Ishikawa (cell line): ENCODE measurements around the gene BIN2.
A peak's percentile ranks its signal among the peaks of the same experiment; 100 is the strongest.

Source experiments
- CEBPB ChIP-seq: IDR thresholded peaks from 2 replicates; pipeline ENCODE4 v1.6.1; 2012
- CREB1 ChIP-seq: IDR thresholded peaks from 2 replicates; pipeline ENCODE4 v1.6.1; 2012; ENCODE audit warnings: low read depth
- EGR1 ChIP-seq: IDR thresholded peaks from 2 replicates; pipeline ENCODE4 v1.6.1; 2012
- EP300 ChIP-seq: IDR thresholded peaks from 2 replicates; pipeline ENCODE4 v1.6.1; 2012; ENCODE audit warnings: borderline replicate concordance
- FOXM1 ChIP-seq: IDR thresholded peaks from 2 replicates; pipeline ENCODE4 v1.6.1; 2012; ENCODE audit warnings: low read depth, borderline replicate concordance
- MAX ChIP-seq: IDR thresholded peaks from 2 replicates; pipeline ENCODE4 v1.6.1; 2012
- NFIC ChIP-seq: IDR thresholded peaks from 2 replicates; pipeline ENCODE4 v1.6.1; 2012
- RAD21 ChIP-seq: IDR thresholded peaks from 2 replicates; pipeline ENCODE4 v1.6.1; 2012; ENCODE audit warnings: low read depth
- REST ChIP-seq: IDR thresholded peaks from 2 replicates; pipeline ENCODE4 v1.6.1; 2012; ENCODE audit warnings: low read depth, mild to moderate bottlenecking
- TAF1 ChIP-seq: IDR thresholded peaks from 2 replicates; pipeline ENCODE4 v1.6.1; 2012; ENCODE audit warnings: low read depth, mild to moderate bottlenecking
- TEAD4 ChIP-seq: IDR thresholded peaks from 2 replicates; pipeline ENCODE4 v1.6.1; 2012
- USF1 ChIP-seq: IDR thresholded peaks from 2 replicates; pipeline ENCODE4 v1.6.1; 2012
- YY1 ChIP-seq: IDR thresholded peaks from 2 replicates; pipeline ENCODE4 v1.6.1; 2012; ENCODE audit warnings: low read depth

Gene BIN2

GRCh38 chr12:51238037-51238509, 85.9 kb downstream of the BIN2 start:
- TF ChIP-seq YY1 = no peak; the same call in 1 of the 2 replicates
- TF ChIP-seq EP300 = 0 out of 2 replicates have a peak, but pooled peaks have one; percentile 1

GRCh38 chr12:51234530-51234929, 89.4 kb downstream of the BIN2 start:
- no peak for TF ChIP-seq REST
- TF ChIP-seq EGR1 = no peak
- TF ChIP-seq CREB1 = no peak
- TF ChIP-seq CEBPB = no peak
- TF ChIP-seq YY1 = no peak
- no peak for TF ChIP-seq USF1
- TF ChIP-seq FOXM1 = no peak
- TF ChIP-seq NFIC = no peak
- no peak for TF ChIP-seq MAX
- no peak for TF ChIP-seq TEAD4
- TF ChIP-seq RAD21 = no peak

- no peak for TF ChIP-seq TAF1
- no peak for TF ChIP-seq TEAD4
- no peak for TF ChIP-seq RAD21
- TF ChIP-seq FOXM1 = no peak
- no peak for TF ChIP-seq EGR1
Observed at GRCh38 chr12:51232642-51233041, 91.3 kb downstream of the BIN2 start.
